Naive thymus-derived CD8-positive, alpha-beta T cell (primary cell): ENCODE measurements around the gene ZMIZ1. TPM values are rescaled to one million over a fixed set of nuclear protein-coding genes. Genes with fewer than 3 reads are reported as not detected.

Source experiments
- ATAC-seq, 2 donors: fragments of 150-1000 bp; cut with Tn5 transposase in 1 of 2; sonication (Bioruptor Pico), chemical (Tn5 transposase) in 1 of 2; 1 replicate in 1 of 2; 2 replicates in 1 of 2; pipeline ENCODE4 v1.10.0; 2021; ENCODE audit warnings: mild to moderate bottlenecking in 2 of 2, moderate library complexity in 2 of 2
- POLR2A ChIA-PET: fragments of 350-600 bp; sonication (Branson Sonifier 250); formaldehyde crosslinking; loops from one replicate; lab custom pipeline; 2021; ENCODE audit warnings: antibody characterized with exemption; lab: Charles Lee
- DNase-seq, 10 donors: peaks; one replicate each; pipeline versions ENCODE4 v3.0.0 to v3.0.0-alpha.2; 2020 to 2022
- H3K27ac Mint-ChIP-seq, 10 donors: one replicate each; pipeline ENCODE4 v1.8.0; 2020 to 2022; ENCODE audit warnings: mild to moderate bottlenecking in 10 of 10, mixed read lengths in 10 of 10, moderate library complexity in 4 of 10, inconsistent platforms in 1 of 10
- H3K27me3 Mint-ChIP-seq, 5 donors: one replicate each; pipeline ENCODE4 v1.8.0; 2021 to 2022; ENCODE audit warnings: mixed read lengths in 5 of 5
- H3K36me3 Mint-ChIP-seq, 3 donors: one replicate each; pipeline ENCODE4 v1.8.0; 2020 to 2022; ENCODE audit warnings: mixed read lengths in 3 of 3, mild to moderate bottlenecking in 2 of 3, inconsistent platforms in 1 of 3
- H3K4me1 Mint-ChIP-seq, 4 donors: one replicate each; pipeline ENCODE4 v1.8.0; 2021 to 2022; ENCODE audit warnings: mixed read lengths in 4 of 4
- H3K4me3 Mint-ChIP-seq, 10 donors: one replicate each; pipeline ENCODE4 v1.8.0; 2020 to 2022; ENCODE audit warnings: mild to moderate bottlenecking in 10 of 10, mixed read lengths in 10 of 10, moderate library complexity in 6 of 10, inconsistent platforms in 1 of 10
- H3K9me3 Mint-ChIP-seq, 9 donors: one replicate each; pipeline ENCODE4 v1.8.0; 2020 to 2022; ENCODE audit warnings: mixed read lengths in 9 of 9, mild to moderate bottlenecking in 3 of 9, inconsistent platforms in 1 of 9, moderate library complexity in 1 of 9
- polyA plus RNA-seq, 3 donors: library from polyadenylated mRNA; unstranded; fragments of 300-500 nt; fragmentation: Illumina TruSeq; gene quantifications; one replicate each; pipeline ENCODE4 v1.2.3, GENCODE V29; 2021
- total RNA-seq, 8 experiments: library from RNA in 2 of 8; stranded (reverse) in 2 of 8; gene quantifications; one replicate each; pipeline ENCODE4 v1.2.3 and lab custom pipeline; 2021 to 2026

ZMIZ1 gene
- total and polyA plus RNA-seq, 5 experiments from 2014 or later = 1.4 to 11.6 (median 2.7) TPM

DNA sequence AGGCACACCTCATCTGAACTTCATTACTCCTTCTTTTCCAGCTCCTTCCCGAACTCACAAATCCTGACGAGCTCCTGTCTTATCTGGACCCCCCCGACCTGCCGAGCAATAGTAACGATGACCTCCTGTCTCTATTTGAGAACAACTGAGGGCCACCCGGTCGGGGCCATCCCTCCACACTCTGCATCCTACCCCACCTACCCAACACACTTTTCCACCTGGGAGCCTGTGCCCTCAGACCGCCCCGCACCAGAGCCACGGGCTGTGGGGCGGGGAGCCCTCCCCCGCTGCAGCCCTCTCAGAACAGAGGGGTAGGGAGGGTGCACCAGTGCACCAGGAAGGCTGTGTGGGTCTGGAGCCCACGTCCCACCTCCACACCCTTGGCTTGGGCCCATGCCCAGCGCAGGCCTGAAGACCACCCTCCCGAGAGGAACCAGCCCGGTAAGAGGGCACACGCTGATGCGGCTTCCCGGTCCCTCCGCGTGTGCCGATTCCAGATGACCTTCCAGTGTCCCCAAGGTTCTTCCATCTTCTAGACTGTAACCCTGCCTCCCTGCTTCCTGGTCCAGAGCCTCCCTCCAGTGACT, 243.9 kb downstream of the ZMIZ1 start:
- peaks cover 13 to 21% (median 18%) of the 10 kb centered on the region in 4 donors for H3K4me1 Mint-ChIP-seq
- H3K36me3 Mint-ChIP-seq = peaks cover 0 to 29% (median 10%) of the 10 kb centered on the region in 3 donors
- POLR2A ChIA-PET = interaction anchor here (1.0 kb wide), 1 partner anchor 10 kb away, joined by 5 read pairs; no protein-coding TSS in a partner anchor
- ATAC-seq = no peak
- peaks cover 0 to 2% (median 0%) of the 10 kb centered on the region in 5 donors for H3K27me3 Mint-ChIP-seq
- no peak for DNase-seq
- no peak overlapping the region for H3K27ac Mint-ChIP-seq
- no peak overlapping the region for H3K4me3 Mint-ChIP-seq
- peaks cover 0 to 2% (median 0%) of the 10 kb centered on the region in 9 donors for H3K9me3 Mint-ChIP-seq

DNA sequence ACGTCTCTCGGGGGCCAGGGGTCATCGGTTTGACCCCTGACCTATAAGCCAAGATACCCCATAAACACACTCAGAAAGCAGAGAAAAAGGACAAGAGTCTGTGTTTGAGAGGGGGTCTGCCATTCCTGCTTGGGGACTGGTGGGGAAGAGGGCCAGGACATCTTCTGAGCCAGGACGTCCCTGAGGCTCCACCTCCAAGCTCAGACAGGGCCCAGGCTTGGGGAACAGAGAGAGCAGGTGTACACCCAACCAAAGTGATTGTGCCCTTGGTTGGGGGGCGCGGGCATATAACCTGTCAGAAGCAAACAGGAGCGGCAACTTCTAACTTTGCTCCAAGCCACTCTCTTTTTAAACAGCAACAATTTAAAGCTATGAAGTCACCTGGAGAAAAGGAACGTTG, 244.6 kb downstream of the ZMIZ1 start:
- peaks cover 0 to 3% (median 0%) of the 10 kb centered on the region in 5 donors for H3K27me3 Mint-ChIP-seq
- no peak overlapping the region for H3K27ac Mint-ChIP-seq
- no peak for DNase-seq

DNA sequence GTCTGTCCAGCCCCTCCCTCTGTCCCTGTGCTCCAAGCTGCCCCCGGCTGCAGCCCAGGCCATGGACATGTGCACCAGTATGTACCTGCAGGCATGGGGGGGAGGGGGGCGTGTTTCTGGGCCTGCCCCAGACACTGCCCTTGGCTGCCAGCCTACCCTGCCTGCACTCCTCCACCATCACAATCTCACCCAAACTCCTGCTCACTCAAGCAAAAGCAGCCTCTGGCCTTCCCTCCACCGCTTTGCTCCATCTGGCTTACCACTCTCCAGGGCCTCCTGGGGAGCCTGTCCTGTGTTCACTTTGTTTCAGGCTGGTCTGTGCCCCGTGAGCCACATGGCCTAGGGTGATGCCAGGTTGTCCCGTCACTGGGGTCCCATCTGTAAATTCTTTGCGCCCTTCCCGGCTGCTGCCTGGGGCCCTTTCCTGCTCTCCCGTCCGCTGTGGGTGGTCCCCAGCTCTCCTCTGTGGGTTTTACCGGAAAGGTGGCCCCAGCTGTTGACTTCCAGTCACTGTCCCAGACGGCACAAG, 245.2 kb downstream of the ZMIZ1 start:
- POLR2A ChIA-PET = no interaction called here
- no peak for DNase-seq
- no peak for ATAC-seq
- H3K9me3 Mint-ChIP-seq = peaks cover 0 to 6% (median 0%) of the 10 kb centered on the region in 9 donors
- H3K4me3 Mint-ChIP-seq = no peak overlapping the region
- peaks cover 0 to 3% (median 0%) of the 10 kb centered on the region in 5 donors for H3K27me3 Mint-ChIP-seq
- H3K4me1 Mint-ChIP-seq = peaks cover 24 to 34% (median 30%) of the 10 kb centered on the region in 4 donors
- H3K36me3 Mint-ChIP-seq = peaks cover 0 to 19% (median 4%) of the 10 kb centered on the region in 3 donors
- no peak overlapping the region for H3K27ac Mint-ChIP-seq

More for the DNA sequence above, 244.6 kb downstream of the ZMIZ1 start:
- POLR2A ChIA-PET = no interaction called here
- Mint-ChIP-seq H3K4me3 (no peak overlapping the region), H3K4me1 (peaks cover 17 to 27% (median 24%) of the 10 kb centered on the region in 4 donors), H3K9me3 (peaks cover 0 to 4% (median 0%) of the 10 kb centered on the region in 9 donors), H3K36me3 (peaks cover 0 to 24% (median 4%) of the 10 kb centered on the region in 3 donors)
- ATAC-seq = no peak

DNA sequence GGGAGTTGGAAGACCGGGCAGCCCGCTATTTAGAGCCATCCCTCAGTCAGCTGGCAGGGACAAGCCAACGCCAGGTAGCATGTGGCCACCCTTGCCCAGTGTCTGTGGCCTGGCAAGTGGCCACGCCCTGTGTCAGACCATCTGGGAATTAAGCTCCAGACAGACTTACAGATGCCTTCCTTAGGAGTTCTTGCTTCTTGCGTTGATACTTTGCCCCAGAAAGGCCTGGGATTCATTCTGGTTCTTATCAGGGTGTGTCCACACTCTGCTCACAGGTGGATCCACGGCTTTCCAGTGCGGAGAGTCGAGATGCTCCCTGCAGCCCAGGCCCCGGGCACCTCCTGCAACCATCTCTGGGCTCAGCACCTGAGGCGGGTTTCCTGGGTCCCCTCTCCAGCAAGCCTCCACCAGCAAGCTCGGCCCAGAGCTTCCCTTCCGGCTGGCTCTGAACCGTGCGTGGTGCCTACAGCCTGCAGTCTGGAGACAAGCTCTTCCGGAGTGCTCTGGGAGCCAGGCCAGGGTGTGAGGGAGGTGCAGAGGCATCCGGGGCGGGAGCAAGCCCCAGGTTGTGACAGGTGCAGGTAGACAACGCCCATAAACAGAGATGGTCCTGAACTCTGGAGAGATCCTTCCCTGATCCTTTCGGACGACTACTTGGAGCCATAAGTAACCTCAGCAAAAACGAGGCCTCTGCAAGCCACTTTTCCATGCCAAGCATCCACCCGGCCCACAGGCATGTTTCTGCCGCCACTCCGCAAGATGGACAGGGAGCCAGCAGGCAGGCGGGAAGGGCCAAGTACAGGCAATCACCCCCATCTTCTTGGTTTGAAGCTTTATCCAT, 246.2 kb downstream of the ZMIZ1 start:
- H3K9me3 Mint-ChIP-seq = peaks cover 0 to 13% (median 0%) of the 10 kb centered on the region in 9 donors
- H3K27ac Mint-ChIP-seq = no peak overlapping the region
- peaks cover 0 to 2% (median 0%) of the 10 kb centered on the region in 5 donors for H3K27me3 Mint-ChIP-seq
- no peak for ATAC-seq
- H3K4me3 Mint-ChIP-seq = no peak overlapping the region
- H3K36me3 Mint-ChIP-seq = peaks cover 0 to 14% (median 4%) of the 10 kb centered on the region in 3 donors
- POLR2A ChIA-PET = interaction anchor here (1.2 kb wide), 1 partner anchor 12 kb away, joined by 3 read pairs; no protein-coding TSS in a partner anchor
- DNase-seq = peak in 1 of 10 donors; percentile 32
- H3K4me1 Mint-ChIP-seq = peaks cover 31 to 43% (median 40%) of the 10 kb centered on the region in 4 donors

DNA sequence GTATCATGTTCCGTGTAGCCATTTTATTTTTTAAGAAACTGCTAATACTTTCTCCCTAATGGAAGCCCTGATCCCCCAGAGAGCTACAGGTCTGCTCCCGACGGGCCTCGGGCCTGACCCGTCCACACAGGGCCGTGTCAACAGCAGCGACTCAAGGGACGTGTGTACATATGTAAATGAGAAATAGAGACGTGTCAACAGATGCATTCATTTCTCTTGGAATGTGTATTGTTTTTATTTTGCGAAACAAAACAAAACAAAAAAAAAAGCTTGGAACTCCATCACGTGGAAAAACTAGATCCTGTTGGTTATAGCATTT, 246.8 kb downstream of the ZMIZ1 start:
- ATAC-seq = no peak
- Mint-ChIP-seq H3K9me3 (peaks cover 0 to 13% (median 0%) of the 10 kb centered on the region in 9 donors), H3K4me1 (peaks cover 32 to 49% (median 46%) of the 10 kb centered on the region in 4 donors), H3K4me3 (no peak overlapping the region), H3K27ac (no peak overlapping the region), H3K36me3 (peaks cover 0 to 14% (median 4%) of the 10 kb centered on the region in 3 donors), H3K27me3 (peaks cover 0 to 2% (median 0%) of the 10 kb centered on the region in 5 donors)
- POLR2A ChIA-PET = interaction anchor here (0.5 to 1.2 kb wide), 3 partner anchors 11 to 32 kb away, joined by 3 to 4 read pairs (median 3); no protein-coding TSS in a partner anchor
- DNase-seq = peak in 1 of 10 donors; percentile 58

DNA sequence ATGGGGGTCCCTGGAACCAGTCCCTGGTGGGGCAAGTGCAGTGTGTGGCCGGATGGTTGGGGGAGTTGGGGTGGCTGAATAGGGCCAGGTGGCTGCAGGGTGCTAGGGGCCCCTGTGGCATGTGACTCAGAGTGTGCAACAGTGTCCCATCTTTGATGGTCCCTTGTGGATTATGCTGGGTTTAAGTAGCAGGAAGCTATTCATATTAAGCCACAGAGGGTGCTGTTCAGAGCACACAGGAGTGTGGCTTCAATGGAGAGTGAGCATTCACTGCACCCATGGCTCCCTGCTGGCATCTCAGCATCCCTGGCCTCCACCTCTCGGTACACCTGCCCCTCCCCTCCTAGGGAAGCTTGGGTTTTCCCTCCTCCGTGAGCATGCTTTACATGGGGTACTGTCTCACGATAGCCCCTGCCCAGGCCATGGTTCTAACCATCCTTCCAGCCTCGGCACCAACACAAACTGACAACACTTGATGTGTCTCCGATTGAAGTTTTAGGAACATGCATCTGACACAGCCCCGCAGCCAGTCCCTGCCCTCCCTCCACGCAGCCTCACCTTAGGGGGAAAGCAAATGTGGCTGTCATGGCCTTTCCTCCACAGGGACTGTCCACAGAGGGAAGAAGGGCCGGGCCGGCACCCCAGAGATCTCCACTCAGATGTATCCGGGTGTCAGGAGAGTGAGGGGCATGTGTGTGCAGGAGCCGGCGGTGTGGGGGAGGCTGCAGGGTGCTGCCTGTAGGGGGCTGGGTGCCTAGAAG, 248.1 kb downstream of the ZMIZ1 start:
- no peak for DNase-seq
- POLR2A ChIA-PET = interaction anchor here (0.7 to 1.2 kb wide), 6 partner anchors 8 to 343 kb away, joined by 3 read pairs; no protein-coding TSS in a partner anchor
- Mint-ChIP-seq H3K4me1 (peaks cover 34 to 62% (median 54%) of the 10 kb centered on the region in 4 donors), H3K36me3 (peaks cover 0 to 14% (median 4%) of the 10 kb centered on the region in 3 donors), H3K27me3 (peaks cover 0 to 2% (median 0%) of the 10 kb centered on the region in 5 donors), H3K4me3 (peak overlapping the region in 9 of 10 donors; percentile 39 to 88 (median 59)), H3K27ac (peak overlapping the region in 2 of 10 donors; percentile 36 to 87), H3K9me3 (peaks cover 0 to 13% (median 0%) of the 10 kb centered on the region in 9 donors)
- peak; percentile 35 to 49 for ATAC-seq

DNA sequence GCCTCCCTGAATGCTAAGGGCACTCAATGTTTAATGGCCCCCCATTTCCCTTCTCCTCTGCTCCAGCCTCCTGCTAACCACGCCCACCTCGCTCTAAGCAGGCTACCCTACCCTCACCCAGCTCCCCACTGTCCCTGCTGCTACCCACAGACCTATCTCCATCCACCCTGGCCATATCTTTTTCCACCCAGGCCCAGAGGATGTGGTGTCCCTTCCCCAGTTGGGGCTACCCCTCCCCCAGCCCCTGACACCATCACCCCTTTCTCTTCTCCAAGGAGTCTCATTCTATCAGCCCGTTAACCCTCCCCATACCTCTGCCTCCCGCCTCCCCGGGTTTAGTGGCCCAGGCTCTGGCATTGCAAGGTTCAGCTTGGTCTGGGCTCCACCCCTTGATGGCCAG, 249.6 kb downstream of the ZMIZ1 start:
- peaks cover 0 to 5% (median 2%) of the 10 kb centered on the region in 3 donors for H3K36me3 Mint-ChIP-seq
- ATAC-seq = no peak
- H3K9me3 Mint-ChIP-seq = peaks cover 0 to 13% (median 0%) of the 10 kb centered on the region in 9 donors
- H3K27ac Mint-ChIP-seq = peak overlapping the region in 5 of 10 donors; percentile 24 to 87 (median 74)
- POLR2A ChIA-PET = interaction anchor here (0.6 to 1.1 kb wide), 3 partner anchors 19 to 32 kb away, joined by 3 to 6 read pairs (median 5); no protein-coding TSS in a partner anchor
- no peak for DNase-seq
- peaks cover 0 to 2% (median 0%) of the 10 kb centered on the region in 5 donors for H3K27me3 Mint-ChIP-seq
- H3K4me1 Mint-ChIP-seq = peaks cover 43 to 77% (median 68%) of the 10 kb centered on the region in 4 donors
- peak overlapping the region in 6 of 10 donors; percentile 41 to 88 (median 72) for H3K4me3 Mint-ChIP-seq

DNA sequence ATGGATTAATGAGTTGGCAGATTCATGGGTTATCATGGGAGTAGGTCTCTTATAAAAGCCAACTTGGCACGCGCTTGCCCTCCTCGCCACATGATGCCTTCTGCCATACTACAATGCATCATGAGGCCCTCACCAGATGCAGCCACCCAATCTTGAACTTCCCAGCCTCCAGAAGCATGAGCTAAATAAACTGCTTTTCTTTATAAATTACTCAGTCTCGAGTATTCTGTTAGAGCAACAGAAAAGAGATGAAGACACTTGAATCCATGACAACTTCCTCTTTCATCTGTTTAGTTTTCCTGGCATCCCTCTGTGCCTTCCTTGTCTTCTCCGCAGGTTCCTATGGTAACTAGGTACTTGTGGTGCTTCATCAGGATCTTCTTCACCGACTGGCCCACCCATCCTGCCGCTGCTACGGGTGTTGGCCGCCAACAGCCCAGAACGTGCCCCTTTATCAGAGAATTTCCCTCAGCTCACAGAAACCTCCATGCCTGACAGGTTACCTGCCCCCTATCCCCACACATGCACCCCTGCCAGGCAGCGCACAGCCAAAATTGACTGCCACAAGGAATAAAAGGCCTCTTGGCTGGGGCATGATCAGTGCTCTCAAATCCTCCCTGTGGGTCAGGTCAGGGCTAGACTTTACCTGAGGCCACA, 250.5 kb downstream of the ZMIZ1 start:
- H3K4me3 Mint-ChIP-seq = peak overlapping the region in 3 of 10 donors; percentile 6 to 48 (median 41)

DNA sequence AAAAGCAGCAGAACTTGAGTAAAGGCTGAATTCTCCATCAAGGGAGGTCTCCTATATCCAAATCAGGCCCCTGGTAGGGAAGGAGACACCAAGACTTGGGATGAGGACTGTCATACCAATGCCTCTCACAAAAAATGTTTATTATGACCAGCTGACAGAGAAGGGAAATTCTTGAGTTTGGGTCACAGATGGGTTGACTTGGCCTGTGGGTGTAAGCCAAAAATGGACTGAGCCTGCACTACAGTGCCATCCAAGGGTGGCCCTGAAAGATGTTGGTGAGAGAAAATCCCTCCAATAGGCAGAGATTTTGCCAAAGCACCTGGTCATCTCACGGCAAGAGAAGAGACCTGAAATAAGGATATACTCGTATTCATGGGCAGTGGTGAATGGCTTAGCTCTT, 251.6 kb downstream of the ZMIZ1 start:
- H3K27ac Mint-ChIP-seq = peak overlapping the region in 3 of 10 donors; percentile 13 to 58 (median 53)
- DNase-seq (no peak), ATAC-seq (no peak)
- POLR2A ChIA-PET = interaction anchor here (0.6 to 4.0 kb wide), 2 partner anchors 17 to 25 kb away, joined by 7 to 41 read pairs; partner anchors contain the start of gene PPIF
- H3K9me3 Mint-ChIP-seq = peaks cover 0 to 13% (median 0%) of the 10 kb centered on the region in 9 donors
- H3K27me3 Mint-ChIP-seq = peaks cover 0 to 2% (median 0%) of the 10 kb centered on the region in 5 donors
- peak overlapping the region in 1 of 10 donors; percentile 30 for H3K4me3 Mint-ChIP-seq
- H3K36me3 Mint-ChIP-seq = peaks cover 0 to 2% (median 0%) of the 10 kb centered on the region in 3 donors
- peaks cover 50 to 88% (median 77%) of the 10 kb centered on the region in 4 donors for H3K4me1 Mint-ChIP-seq

More for the DNA sequence above, 250.5 kb downstream of the ZMIZ1 start:
- peaks cover 0 to 2% (median 0%) of the 10 kb centered on the region in 5 donors for H3K27me3 Mint-ChIP-seq
- no peak for ATAC-seq
- peaks cover 0 to 2% (median 0%) of the 10 kb centered on the region in 3 donors for H3K36me3 Mint-ChIP-seq
- peak overlapping the region in 3 of 10 donors; percentile 57 to 74 (median 63) for H3K27ac Mint-ChIP-seq
- H3K9me3 Mint-ChIP-seq = peaks cover 0 to 13% (median 0%) of the 10 kb centered on the region in 9 donors
- POLR2A ChIA-PET = interaction anchor here (1.1 kb wide), 1 partner anchor 29 kb away, joined by 3 read pairs; no protein-coding TSS in a partner anchor
- H3K4me1 Mint-ChIP-seq = peaks cover 46 to 86% (median 75%) of the 10 kb centered on the region in 4 donors
- DNase-seq = no peak

DNA sequence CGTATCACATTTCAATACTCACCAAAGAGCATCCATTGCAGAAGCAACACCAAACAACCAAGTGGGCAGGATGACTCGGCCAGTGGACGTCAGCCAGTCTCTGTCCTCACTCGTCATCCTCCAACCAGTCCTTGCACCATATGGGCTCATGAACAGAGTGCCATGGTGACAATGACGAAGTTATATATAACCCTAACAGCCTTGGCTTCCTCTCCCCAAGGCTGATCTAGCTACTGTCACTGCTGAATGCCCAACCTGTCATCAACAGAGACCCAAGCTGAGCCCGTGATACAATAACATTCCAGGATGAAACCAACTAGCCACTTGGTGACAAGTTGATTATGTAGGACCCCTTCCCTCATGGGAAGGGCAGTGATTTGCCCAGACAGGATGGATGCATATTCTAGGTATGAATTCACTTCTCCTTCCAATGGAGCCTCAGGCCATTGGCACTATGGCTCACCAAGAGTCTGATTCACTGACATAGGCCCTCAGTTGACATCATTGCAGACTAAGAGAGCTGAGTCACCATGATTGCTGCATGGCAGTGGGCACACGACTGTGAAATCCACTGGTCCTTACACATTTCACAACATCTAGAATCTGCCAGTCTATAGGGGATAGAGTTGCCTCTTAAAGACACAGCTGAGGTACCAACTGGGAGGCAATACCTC, 252.2 kb downstream of the ZMIZ1 start:
- peaks cover 48 to 85% (median 75%) of the 10 kb centered on the region in 4 donors for H3K4me1 Mint-ChIP-seq
- ATAC-seq = no peak
- no peak for DNase-seq
- peaks cover 0 to 13% (median 0%) of the 10 kb centered on the region in 9 donors for H3K9me3 Mint-ChIP-seq
- H3K4me3 Mint-ChIP-seq = peak overlapping the region in 1 of 10 donors; percentile 10
- POLR2A ChIA-PET = interaction anchor here (0.6 to 4.0 kb wide), 2 partner anchors 16 to 24 kb away, joined by 7 to 41 read pairs; partner anchors contain the start of gene PPIF
- H3K27me3 Mint-ChIP-seq = peaks cover 0 to 2% (median 0%) of the 10 kb centered on the region in 5 donors
- peak overlapping the region in 3 of 10 donors; percentile 13 to 53 (median 42) for H3K27ac Mint-ChIP-seq
- no peaks in the 10 kb centered on the region for H3K36me3 Mint-ChIP-seq
